ENCODE measurements around the gene RPTOR. TPM values are rescaled to one million over a fixed set of nuclear protein-coding genes. Genes with fewer than 3 reads are reported as not detected.
A peak's percentile ranks its signal among the peaks of the same experiment; 100 is the strongest.

Gene RPTOR
- total RNA-seq, 3 donors from 2014 or later (not counting 1 experiment from before 2014, with no cell fraction given), result 49.2 to 63.6 (median 55.4) TPM

DNA sequence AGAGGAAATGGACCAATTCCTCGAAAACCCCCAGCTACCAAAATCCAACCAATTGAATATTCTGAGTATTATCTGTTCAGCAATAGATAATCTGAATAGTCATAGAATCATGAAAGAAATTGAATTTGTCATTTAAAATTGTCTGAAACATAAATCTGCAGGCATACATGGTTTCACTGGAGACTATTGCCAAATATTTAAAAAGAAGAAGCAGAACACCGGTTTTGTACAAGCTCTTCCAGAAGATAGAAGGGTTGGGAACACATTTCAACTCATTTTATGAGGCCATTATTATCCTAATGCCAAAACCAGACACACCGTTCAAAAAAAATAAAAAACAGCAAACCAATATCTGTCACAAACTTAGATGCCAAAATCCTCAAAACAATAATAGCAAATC, 195.5 kb downstream of the RPTOR start:
- Mint-ChIP-seq H3K9me3 (no peaks in the 10 kb centered on the region), H3K4me1 (peaks cover 23 to 51% of the 10 kb centered on the region in 2 donors), H3K4me3 (no peak overlapping the region), H3K27ac (peak overlapping the region; percentile 89), H3K36me3 (no peaks in the 10 kb centered on the region), H3K27me3 (ENCODE audit: low read depth in 2 of 2) (no peaks in the 10 kb centered on the region)
- no peak overlapping the region for H3K4me3 ChIP-seq (ENCODE audit: low read length)
- no peaks in the 10 kb centered on the region for H3K36me3 ChIP-seq (ENCODE audit: control insufficient read depth, insufficient read depth, low read length)
- H3K27ac ChIP-seq (ENCODE audit: low read length), result peak overlapping the region; percentile 65
- no peaks in the 10 kb centered on the region for H3K9me3 ChIP-seq (ENCODE audit: control insufficient read depth, insufficient read depth, low read length)
- 0% methylated on average over 1 of the region's 3 CpGs for WGBS (ENCODE audit: insufficient coverage)
- TF ChIP-seq, protein P1, sequence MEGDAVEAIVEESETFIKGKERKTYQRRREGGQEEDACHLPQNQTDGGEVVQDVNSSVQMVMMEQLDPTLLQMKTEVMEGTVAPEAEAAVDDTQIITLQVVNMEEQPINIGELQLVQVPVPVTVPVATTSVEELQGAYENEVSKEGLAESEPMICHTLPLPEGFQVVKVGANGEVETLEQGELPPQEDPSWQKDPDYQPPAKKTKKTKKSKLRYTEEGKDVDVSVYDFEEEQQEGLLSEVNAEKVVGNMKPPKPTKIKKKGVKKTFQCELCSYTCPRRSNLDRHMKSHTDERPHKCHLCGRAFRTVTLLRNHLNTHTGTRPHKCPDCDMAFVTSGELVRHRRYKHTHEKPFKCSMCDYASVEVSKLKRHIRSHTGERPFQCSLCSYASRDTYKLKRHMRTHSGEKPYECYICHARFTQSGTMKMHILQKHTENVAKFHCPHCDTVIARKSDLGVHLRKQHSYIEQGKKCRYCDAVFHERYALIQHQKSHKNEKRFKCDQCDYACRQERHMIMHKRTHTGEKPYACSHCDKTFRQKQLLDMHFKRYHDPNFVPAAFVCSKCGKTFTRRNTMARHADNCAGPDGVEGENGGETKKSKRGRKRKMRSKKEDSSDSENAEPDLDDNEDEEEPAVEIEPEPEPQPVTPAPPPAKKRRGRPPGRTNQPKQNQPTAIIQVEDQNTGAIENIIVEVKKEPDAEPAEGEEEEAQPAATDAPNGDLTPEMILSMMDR (IDR thresholded peaks at IDR 0.05), result no peak
- ATAC-seq (no peak), DNase-seq (no peak)
- H3K27me3 ChIP-seq (ENCODE audit: control insufficient read depth, insufficient read depth, low read length), result no peaks in the 10 kb centered on the region
- H3K4me1 ChIP-seq (ENCODE audit: control insufficient read depth, insufficient read depth, low read length), result peaks cover 28% of the 10 kb centered on the region
- intact Hi-C loops (cut with micrococcal nuclease), result no loop called here

DNA sequence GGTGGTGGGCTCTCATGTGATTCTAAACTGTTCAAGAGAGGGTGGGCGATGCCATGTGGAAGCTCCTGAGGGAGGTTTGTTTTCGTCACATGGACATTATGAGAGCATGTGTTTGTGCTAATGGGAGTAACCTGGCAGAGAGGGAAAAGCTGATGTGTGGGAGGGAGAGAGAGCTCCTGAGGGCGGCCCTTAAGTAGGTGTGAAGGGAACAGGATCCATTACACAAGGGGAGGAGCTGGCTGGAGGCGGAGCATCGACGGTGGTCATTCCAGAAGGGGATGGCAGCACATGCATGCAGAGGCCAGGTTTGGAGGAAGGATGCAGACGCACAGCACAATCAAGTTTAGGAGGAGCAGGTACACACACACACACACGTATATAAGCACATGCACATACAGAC, 197.5 kb downstream of the RPTOR start:
- ATAC-seq (no peak), DNase-seq (no peak)
- H3K4me3 Mint-ChIP-seq, result no peak overlapping the region
- peaks cover 23 to 49% of the 10 kb centered on the region in 2 donors for H3K4me1 Mint-ChIP-seq
- no peak overlapping the region for H3K4me3 ChIP-seq (ENCODE audit: low read length)
- TF ChIP-seq, protein P1 (IDR thresholded peaks at IDR 0.05), result no peak
- H3K36me3 ChIP-seq (ENCODE audit: control insufficient read depth, insufficient read depth, low read length), result no peaks in the 10 kb centered on the region
- no peak overlapping the region for H3K27ac ChIP-seq (ENCODE audit: low read length)
- no peaks in the 10 kb centered on the region for H3K36me3 Mint-ChIP-seq
- H3K27me3 ChIP-seq (ENCODE audit: control insufficient read depth, insufficient read depth, low read length), result no peaks in the 10 kb centered on the region
- no peaks in the 10 kb centered on the region for H3K9me3 ChIP-seq (ENCODE audit: control insufficient read depth, insufficient read depth, low read length)
- peaks cover 26% of the 10 kb centered on the region for H3K4me1 ChIP-seq (ENCODE audit: control insufficient read depth, insufficient read depth, low read length)
- no peaks in the 10 kb centered on the region for H3K27me3 Mint-ChIP-seq (ENCODE audit: low read depth in 2 of 2)
- WGBS (ENCODE audit: insufficient coverage), result 96% methylated on average over 8 of the region's 8 CpGs
- intact Hi-C loops (cut with micrococcal nuclease), result no loop called here
- H3K9me3 Mint-ChIP-seq, result no peaks in the 10 kb centered on the region
- H3K27ac Mint-ChIP-seq, result peak overlapping the region in 1 of 2 donors; percentile 19

GRCh38 chr17:80742581-80743180, 198.0 kb downstream of the RPTOR start:
- Mint-ChIP-seq H3K9me3 (no peaks in the 10 kb centered on the region), H3K27ac (peak overlapping the region in 1 of 2 donors; percentile 19), H3K27me3 (ENCODE audit: low read depth in 2 of 2) (no peaks in the 10 kb centered on the region), H3K4me1 (peaks cover 23 to 47% of the 10 kb centered on the region in 2 donors), H3K4me3 (no peak overlapping the region), H3K36me3 (no peaks in the 10 kb centered on the region)
- Histone ChIP-seq H3K9me3 (ENCODE audit: control insufficient read depth, insufficient read depth, low read length) (no peaks in the 10 kb centered on the region), H3K36me3 (ENCODE audit: control insufficient read depth, insufficient read depth, low read length) (no peaks in the 10 kb centered on the region), H3K4me1 (ENCODE audit: control insufficient read depth, insufficient read depth, low read length) (peaks cover 22% of the 10 kb centered on the region), H3K4me3 (ENCODE audit: low read length) (no peak overlapping the region), H3K27ac (ENCODE audit: low read length) (no peak overlapping the region), H3K27me3 (ENCODE audit: control insufficient read depth, insufficient read depth, low read length) (no peaks in the 10 kb centered on the region)
- TF ChIP-seq, protein P1 (IDR thresholded peaks at IDR 0.05), result no peak
- intact Hi-C loops (cut with micrococcal nuclease), result no loop called here
- WGBS (ENCODE audit: insufficient coverage), result 80% methylated on average over 5 of the region's 7 CpGs
- ATAC-seq (peak in 1 of 3 donors; percentile 33), DNase-seq (no peak)
